HG03469 (cell line): ENCODE data around the gene NINJ1.

Experiments used
- ATAC-seq: cut with Tn5 transposase; IDR thresholded peaks from one replicate; pipeline ENCODE4 v1.9.1; 2021; ENCODE audit warnings: mild to moderate bottlenecking, moderate library complexity, moderate number of reproducible peaks; ENCODE audit not compliant: unreplicated experiment

NINJ1 gene

DNA sequence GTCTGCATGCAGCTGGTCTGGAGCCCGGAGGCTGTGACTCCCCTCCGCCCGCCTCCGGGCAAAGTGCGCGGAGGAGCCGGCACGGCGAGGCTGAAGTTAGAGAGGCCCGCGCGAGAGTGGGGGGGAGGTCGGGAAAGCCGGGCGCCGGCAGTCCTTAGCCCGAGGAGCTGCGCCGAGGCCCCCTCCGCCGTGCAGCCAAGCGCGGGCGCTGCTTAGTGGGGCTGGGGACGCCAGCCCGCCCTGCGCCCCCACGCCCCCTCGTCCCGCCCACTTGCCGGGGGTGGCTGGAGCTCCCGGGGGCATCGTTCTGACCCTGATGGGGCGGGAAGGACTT, 403 bp downstream of the NINJ1 start:
- no peak for ATAC-seq

DNA sequence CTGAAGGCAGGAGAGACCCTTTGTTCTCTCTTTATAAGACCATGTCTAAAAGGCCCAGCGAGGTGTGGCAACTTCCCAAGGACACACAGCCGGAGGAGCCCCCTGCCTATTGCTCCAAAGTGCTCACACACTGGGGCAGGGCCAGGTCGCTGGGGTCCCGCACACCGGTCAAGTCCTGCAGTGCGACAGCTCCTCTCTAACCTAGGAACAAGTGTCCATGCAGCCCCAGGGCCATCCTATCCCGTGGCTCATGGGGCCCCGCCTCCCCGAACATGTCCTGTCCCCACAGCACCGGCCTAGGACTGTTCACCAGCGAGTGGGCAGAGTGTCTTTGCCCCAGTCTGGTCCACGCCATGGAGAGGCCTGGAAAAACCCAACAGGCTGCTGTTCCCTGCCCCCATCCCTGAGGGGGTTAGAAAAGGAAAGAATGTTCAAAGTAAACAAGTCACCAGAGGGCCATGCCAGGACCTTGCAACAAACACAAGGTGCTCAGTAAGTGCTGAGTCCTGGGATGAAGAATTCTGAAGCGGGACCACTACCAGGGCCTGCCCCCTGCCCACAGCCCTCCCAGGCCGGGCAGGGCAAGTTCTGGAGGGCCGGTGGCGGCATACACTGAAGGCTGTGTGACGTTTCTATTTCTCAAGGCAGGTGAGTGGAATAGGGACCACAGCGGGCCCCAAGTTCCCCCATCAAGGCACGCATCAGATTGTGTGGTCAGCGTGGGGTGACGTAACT, 938 bp downstream of the NINJ1 start:
- ATAC-seq, result peak; percentile 25

DNA sequence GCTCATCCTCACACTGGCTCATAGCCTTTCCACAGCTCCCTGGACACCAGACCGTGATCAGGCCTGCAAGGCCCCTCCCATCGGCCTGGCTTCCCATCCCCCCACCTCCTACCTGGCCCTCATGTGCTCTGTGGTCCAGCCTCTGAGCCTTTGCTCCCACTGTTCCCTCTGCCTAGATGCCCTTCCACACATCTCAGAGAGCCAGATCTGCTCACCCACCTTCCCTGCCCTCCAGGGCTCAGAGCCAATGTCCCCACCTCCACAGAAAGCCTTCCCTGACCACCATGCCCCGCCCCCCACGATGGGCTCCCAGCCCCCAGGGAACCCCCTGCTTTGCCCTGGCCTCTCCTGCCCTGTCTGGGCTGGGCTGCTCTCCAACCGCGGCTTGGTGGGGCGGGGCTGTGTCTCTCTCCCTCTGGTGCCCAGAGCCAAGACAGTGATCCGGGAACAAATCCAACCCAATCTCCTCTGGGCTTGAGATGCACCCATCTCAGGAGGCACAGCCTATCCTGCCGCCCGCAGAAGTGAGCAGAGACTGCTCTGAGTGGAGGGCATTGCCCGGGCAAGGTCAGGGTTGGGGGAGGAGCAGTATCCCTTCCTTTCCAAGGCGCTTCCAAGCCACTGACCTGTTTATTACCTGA, 1.6 kb downstream of the NINJ1 start:
- no peak for ATAC-seq

DNA sequence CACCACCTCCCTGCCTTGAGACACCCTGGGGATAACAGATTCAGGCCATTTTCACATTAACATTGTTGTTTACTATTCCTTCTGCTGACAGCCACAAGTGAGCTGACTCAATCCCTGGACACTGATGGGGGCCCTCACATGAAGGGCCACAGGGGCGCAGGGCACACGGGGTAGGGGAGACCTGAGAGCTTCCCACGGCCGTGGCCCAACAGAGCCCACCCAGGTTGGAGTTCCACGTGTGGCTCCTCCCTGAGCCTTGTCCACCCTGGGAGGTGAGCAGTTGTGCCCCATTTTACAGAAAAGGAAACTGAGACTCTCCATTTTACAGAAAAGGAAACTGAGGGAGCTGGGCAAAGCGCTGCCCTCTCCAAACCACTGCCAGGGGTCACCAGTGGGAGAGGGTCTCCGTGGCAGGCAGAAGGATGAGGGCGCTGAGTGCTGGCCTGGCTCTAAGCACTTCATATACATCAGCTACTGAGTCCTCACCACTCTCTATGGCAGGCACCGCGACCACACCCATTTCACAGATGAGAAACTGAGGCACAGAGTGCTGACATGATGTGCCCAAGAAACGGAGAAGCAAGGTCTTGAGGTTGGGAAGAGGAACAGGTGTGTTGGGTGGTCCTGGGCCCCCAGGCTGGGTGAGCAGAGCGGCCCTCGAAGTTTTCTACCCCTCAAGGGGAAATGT, 2.3 kb downstream of the NINJ1 start:
- ATAC-seq, result no peak

DNA sequence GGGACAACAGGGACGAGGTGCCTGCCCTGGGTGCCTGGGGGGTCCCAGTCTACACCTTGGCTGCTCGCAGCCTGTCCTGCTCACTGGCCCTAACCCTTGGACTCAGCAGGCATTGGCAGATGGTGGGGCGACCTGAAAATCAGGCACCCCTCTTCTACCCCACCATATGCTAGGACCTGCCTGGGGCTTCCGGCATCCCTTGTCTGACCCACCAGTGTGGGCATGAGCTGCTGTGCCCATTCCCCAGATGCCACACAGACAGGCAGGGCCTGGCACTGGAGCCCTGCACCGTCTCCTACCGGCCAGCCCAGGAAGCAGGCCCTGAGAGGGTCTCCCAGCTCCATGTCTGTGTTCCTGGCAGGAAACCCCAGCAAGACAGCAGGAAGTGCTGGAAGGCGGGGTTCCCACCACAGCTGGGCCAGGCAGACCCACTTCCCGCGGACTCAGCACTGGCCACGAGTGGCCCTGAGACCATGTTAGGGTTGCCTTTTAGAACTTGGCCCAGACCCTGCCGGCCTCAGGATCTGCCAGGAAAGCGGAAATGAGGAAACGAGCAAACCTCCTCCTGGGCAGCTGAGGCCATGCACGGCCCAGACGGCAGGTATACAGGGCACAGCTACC, 3.1 kb downstream of the NINJ1 start:
- no peak for ATAC-seq

DNA sequence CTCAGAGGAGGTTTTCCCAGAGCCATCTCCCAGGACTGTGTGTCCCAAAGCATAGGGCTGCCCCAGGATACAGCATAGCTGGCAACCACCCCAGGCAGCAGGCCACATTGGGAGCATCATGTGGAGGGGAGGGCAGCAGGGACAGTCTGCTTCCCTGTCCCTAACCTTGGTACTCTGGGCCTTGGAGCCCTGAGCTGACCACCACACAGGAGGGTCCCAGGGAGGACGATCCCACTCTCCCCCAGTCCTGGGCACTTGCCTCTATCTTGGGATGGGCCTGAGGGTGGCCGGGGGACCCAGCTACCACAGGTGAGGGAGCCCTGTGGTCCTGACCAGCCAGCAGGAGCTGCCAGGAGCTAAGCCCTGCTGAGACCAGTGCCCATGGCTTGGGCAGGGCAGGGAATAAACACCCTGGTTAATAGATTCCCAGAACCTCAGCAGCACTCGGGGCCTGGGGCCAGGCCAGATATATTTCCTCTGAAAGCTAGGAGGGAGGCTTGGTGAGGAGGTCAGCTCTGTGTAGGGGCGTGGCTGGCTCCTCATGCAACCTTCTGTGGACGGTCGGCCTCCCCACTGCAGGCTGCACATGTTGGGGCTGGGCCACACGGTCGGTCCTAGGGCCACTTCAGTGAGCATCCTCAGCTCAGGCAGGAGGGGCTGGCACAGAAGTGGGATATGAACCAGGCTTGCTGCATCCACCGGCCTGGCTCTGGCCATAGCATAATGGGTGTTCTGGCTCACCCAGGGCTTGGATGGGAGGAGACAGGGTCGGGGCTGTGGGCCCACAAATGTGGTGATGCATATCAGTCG, 4.2 kb downstream of the NINJ1 start:
- no peak for ATAC-seq

DNA sequence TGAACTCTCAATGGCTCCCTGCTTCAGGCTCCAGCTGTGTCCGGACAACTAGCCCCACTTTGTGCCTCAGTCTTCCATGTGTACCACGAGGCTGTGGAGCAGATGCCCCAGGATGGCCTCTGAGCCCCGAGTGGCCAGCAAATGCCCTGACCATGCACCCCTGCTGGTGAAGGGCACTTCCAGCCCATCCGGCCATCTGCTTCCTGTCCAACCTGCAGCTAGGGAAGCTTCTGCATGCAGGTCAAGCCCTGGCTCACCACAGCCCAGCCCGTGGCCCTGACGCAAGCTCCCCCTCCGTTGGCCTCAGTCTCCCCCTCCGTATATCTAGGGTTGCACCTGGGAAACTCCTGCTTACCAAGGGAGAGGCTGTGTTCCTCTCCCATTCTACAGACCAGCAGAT, 4.8 kb downstream of the NINJ1 start:
- no peak for ATAC-seq

DNA sequence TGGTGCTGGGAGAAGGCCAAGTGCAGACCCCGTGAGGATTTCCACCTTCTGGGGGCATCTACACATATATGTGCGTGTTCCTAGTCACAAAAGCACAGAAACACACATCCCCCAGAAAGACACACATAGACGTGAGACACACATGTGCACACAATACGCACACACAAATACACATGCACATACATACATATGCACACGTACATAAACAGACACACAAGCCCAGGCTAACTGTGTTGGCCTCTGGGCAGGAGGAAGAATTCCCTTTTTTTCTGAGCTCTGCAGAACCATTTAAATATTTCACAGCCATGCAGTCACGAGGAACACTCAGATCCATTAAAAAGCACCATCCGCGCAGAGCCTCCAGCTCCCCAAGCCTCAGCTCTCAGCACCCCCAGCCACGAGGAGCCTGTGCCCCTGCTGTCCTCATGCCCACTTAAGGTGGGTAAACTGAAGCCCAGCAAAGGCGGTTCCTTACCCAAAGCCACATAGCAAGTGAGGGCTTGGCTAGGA, 5.3 kb downstream of the NINJ1 start:
- no peak for ATAC-seq

DNA sequence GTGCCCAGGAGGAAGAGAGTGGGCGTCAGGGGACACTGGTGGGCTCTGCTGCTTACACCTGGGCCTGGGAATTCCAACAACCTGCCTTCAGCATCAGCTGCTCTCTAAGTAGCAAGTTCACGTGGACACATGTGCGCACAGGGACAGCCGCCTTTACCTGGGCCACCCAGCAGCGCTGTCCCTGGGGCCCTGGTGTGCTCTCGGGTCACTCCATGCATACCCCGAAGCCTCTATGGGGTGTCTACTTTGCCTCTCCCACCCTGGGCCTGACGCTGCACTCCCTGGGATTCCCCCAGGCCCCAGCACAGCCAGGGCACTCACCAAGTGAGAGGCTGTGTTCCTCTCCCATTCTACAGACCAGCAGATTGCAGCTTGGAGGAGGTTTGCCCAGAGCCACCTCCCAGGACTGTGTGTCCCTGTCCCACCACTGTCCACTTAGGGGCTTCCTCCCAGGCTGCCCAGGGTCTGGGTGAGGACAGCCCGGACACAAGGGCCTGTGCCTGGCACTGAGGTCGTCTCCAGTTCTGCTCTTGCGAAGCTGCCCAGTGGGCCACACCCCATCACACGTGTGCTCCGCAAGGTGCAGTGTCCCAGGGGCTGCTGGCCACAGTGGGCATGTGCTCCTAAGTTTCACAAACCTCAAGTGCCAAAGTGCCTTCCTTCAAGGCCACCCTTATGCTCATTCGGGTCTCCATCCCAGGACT, 5.9 kb downstream of the NINJ1 start:
- ATAC-seq, result no peak

DNA sequence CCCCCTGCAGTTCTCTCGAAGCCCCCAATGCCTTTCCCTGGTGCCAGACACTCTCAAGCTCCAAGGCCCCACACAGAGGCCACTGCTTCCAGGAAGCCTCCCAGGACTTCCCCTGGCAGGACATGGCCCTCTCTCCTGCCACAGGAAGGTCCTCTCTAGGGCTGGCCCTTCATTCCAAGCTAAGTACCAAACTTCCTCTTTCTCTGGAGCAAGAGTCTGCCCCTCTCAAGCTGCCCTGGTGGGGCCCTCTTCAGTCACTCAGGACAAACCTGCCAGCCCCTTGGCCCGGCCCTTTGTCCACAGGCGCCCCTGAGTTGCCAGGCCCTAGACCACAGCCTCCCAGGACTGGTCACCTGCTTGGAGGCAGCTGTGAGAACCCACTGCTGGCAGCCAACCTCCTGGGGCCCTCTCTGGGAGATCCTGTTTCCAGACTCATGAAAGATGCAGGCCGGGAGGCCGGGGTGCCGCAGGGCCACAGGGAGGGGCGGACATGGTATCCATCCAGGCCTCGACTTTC, 6.6 kb downstream of the NINJ1 start:
- ATAC-seq, result no peak

DNA sequence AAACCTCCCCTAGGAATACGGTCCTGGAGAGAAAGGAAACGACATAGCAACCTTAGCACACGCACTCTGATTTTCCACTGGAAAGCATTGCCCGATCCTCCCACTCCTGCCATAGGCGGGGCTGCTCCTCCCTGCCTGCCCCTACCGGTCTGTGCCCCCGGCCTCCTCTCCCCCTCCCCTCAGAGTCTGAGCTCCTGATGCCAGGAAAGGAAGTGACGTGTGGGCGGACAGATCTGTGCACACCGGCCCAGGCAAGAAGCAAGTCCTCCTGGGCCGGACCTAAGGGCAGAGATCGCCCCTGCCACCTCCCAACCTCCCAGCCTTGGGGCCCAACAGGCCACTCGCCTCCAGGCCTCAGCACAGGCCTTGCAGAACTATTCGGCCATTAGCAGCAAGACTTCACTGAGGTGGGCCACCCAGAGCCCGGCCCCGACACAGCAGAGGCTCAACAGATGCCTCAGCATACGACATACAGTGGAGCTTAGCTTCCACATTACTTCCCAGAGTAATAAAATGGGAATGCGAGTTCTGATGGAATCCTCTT, 7.2 kb downstream of the NINJ1 start:
- ATAC-seq, result no peak

DNA sequence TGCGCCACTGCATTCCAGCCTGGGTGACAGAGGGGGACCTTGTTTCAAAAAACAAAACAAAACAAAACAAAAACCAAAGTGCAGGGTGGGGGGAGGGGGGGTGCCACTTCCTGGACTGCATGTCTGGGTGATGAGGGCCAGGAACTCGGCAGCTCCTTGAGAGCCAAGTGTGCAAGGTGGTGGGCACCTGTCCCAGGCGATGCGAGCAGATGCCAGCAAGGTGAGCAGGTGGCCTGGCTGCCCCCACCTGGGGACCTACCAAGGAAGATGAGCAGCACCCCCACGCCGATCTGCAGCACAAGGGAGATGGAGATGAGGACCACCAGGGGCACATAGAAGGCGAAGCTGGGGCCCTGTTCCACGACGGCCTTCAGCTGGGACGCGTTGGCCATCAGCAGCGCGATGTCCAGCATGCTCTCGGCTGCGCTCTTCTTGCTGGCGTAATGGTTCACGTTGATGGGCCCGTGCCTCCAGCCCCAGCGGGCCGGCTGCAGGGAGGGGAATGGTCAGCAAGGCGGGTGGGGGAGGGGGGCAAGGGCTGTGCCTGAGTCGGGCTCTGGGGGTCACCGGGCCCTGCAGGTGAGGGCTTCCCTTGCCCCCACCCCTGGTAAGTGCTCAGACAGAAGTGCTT, 7.8 kb downstream of the NINJ1 start:
- ATAC-seq, result no peak

DNA sequence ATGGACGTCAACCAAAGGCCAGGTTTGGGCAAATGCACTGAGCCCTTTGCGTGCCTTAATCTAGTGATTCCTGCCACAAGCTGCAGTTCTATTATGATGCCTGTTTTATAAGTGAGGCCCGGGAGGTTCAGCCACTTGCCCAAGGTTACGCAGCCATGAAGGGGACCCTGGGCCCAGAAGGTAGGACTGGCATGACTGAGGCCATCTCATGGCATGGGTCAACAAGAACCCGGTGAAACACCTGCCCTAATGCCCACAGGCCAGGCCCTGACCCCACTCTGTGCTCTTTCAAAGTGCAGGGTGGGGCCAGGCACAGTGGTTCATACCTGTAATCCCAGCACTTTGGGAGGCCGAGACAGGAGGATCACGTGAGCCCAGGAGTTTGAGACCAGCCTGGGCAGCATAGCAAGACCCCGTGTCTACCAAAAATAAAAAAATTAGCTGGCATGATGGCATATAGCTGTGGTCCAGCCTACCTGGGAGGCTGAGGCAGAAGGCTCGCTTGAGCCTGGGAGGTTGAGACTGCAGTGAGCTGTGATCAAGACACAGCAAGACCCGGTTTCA, 8.6 kb downstream of the NINJ1 start:
- ATAC-seq, result no peak

DNA sequence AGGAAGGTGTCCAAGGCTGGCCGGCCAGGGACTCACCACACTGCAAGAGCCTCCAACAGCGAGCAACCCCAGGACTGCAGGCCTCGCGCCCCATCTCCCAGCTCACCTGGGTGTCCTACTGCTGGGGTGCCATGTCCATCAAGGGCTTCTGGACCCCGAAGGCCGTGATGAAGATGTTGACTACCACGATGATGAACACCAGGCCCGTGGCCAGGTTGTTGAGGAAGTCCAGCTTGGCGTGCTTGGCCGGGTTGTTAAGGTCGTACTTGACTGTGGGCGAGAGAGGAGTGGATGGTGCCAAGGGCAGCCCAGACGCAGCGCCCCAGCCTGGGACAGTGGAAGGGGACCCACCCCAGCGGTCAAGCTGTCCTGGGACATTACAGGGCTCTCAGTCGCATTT, 9.3 kb downstream of the NINJ1 start:
- no peak for ATAC-seq

DNA sequence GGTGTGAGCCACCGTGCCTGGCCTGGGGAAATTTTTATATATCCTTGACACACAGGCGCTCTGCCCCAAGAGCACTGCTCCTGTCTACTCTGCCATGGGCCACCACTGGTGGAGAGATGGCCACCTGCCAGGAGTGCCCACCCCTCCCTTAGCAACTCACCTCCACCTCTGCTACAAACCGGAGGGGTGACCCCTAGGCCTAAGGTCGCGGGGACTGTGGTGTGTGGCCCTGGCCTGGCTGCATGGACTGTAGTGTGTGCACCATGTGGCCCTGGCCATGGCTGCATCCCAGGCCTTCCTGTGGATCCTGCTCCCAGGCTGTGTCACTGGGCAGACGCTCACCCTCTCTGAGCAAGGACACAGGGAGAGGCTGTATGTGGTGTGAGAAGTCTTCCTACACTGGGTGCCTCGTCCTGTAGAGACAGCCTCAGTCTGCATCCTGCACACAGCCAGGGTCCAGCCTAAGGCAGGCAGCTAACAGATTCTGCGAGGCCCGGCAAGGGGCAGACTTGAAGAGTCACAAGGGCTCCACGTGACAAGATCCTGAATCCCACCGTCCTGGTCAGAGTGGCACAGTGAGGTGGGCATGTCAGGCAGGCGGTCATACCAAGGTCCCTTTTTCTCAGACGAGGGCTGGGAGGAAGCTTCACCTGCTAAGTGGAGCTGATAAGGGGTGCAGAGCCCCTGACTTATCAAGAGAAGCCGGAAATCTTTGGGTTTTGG, 10.3 kb downstream of the NINJ1 start:
- ATAC-seq, result no peak

DNA sequence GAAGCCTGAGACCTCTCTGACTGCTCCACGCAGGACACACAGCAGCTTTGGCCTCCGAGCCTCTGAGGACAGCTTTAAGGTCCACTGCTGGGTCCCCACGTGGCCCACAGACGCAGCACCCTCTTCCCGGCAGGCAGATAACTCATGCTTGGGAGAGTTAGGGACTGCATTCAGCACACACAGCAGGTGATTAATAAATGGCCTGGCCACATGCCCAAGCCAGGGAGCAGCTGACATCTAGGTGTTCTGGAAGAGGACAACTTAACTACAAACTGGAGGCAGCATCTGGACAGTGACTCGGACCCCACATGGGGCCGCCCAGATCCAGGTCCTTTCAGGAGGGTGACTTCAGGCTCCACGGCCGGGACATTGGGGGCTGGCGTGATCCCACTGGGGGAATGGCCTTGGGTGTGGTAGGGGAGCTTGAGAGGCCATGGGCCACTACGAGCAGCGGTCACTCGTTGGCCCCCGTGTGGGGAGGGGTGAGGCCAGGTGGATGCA, 11.3 kb downstream of the NINJ1 start:
- ATAC-seq, result no peak

DNA sequence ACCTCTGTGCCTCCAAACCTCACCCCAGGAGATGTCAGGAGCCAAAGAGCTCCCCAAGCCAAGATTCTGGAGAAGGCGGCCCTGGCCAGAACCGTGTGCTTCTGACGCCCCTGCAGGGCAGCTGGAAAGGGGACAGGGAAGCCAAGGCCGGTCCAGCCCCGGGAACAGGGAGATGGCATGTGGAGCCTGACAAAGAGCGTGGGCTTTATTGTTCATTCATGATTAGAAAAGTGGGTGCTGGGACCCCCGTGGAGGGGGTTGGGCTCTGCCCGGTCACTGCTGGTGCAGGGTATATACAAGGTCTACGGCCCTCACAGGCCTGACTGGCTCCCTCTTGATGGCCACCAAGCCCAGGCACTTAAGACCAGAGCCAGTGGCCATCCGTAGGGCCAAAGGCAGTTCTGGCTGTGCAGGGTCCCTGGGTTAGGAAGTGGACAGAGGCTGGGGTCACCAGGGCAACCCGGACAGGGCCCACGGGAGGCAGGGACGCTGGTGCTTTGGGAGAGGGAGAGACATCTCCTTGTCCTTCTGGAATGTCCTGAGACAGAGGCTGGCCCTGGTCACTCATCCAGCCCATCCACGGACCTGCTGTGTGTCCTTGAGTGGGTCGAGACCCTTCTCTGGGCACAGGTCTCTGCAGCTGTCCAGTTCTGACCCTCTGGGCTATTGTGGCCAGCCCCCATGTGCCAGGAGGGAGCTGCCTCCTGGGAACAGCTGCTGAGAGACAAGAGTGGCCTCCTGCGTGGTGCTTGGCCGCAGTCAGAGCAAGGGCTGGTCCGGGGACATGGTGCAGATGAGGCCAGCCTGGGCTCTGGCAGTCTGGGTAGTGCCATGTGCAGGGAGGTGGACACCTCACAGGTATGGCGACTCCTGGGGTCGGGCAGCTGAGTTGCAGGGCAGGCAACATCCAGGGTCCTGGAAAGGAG, 12.5 kb downstream of the NINJ1 start:
- no peak for ATAC-seq
